Transverse colon (tissue), 4 donors: Measurements from ENCODE around the gene CLSTN2. TPM values are rescaled to one million over a fixed set of nuclear protein-coding genes. Genes with fewer than 3 reads are reported as not detected.

ENCODE experiments used
- DNase-seq: peaks from one replicate; pipeline ENCODE4 v3.0.0-alpha.2; 2019
- H3K27ac ChIP-seq, 4 donors: fragments of 200-600 bp; sonication (generic); 2 replicates each; pipeline ENCODE4 v1.5.1; 2016 to 2018; ENCODE audit warnings: inconsistent platforms in 4 of 4
- H3K27me3 ChIP-seq: fragments of 200-600 bp; sonication (generic); 2 replicates; pipeline ENCODE4 v1.5.1; 2017; ENCODE audit warnings: inconsistent platforms
- H3K36me3 ChIP-seq, 4 donors: fragments of 200-600 bp; sonication (generic); 2 replicates each; pipeline ENCODE4 v1.5.1; 2017 to 2019; ENCODE audit warnings: inconsistent platforms in 4 of 4
- H3K4me1 ChIP-seq, 4 donors: fragments of 200-600 bp; sonication (generic); 2 replicates each; pipeline ENCODE4 v1.5.1; 2017 to 2020; ENCODE audit warnings: inconsistent platforms in 4 of 4
- H3K4me3 ChIP-seq, 4 donors: fragments of 200-600 bp; sonication (generic); 1 replicate in 1 of 4; 2 replicates in 3 of 4; pipeline versions ENCODE4 v1.5.1 to v1.6.1; 2017 to 2019; ENCODE audit warnings: inconsistent platforms in 4 of 4
- H3K9me3 ChIP-seq, 2 donors: fragments of 200-600 bp; sonication (generic); 2 replicates each; pipeline ENCODE4 v1.5.1; 2017 to 2019; ENCODE audit warnings: inconsistent platforms in 2 of 2
- EP300 ChIP-seq: sonication (generic); formaldehyde crosslinking; IDR thresholded peaks from one replicate; pipeline ENCODE4 v1.6.1; 2017; ENCODE audit warnings: antibody characterized with exemption, low read depth
- POLR2A ChIP-seq: fragments of 450-650 bp; IDR thresholded peaks from one replicate; pipeline ENCODE4 v1.6.1; 2016; ENCODE audit warnings: antibody characterized with exemption, mild to moderate bottlenecking, moderate library complexity
- POLR2AphosphoS5 ChIP-seq, 3 donors: sonication (generic); formaldehyde crosslinking; IDR thresholded peaks; one replicate each; pipeline ENCODE4 v1.6.1; 2016; ENCODE audit warnings: antibody characterized with exemption in 3 of 3
- WGBS, 2 donors: methylation state at CpG; one replicate each; pipeline ENCODE4 v1.1.5; 2018; ENCODE audit warnings: low coverage in 1 of 2; 5-methylcytosine and 5-hydroxymethylcytosine counted together
- in situ Hi-C, 4 donors: fragments of 200-750 bp; cut with MboI; loops; one replicate each; pipeline versions ENCODE4 v1.15.0 to v1.15.1; 2017; ENCODE audit warnings: low sequenced_read_pairs in 3 of 4, low pct_ligation_motif_present in 1 of 4, low pct_unique_long_range_greater_than_20kb in 1 of 4
- intact Hi-C: fragments of 100-400 bp; cut with DNase I; formaldehyde crosslinking; loops from one replicate; pipeline ENCODE4 v1.15.1; 2023; ENCODE audit warnings: low total_unique reads
- total RNA-seq, 4 donors: library from RNA; depleted of rRNA; stranded (reverse); fragments of >200 nt; gene quantifications; one replicate each; pipeline ENCODE4 v1.1.0, GENCODE V29; 2016
- TF ChIP-seq, protein P1 (sequence below), 5 experiments: fragments of 200-600 bp in 3 of 5; fragments of 450-650 bp in 2 of 5; sonication (generic) in 3 of 5; IDR thresholded peaks; 1 replicate in 2 of 5; 2 replicates in 3 of 5; pipeline ENCODE4 v1.5.1; 2016 to 2017; ENCODE audit warnings: antibody characterized with exemption in 5 of 5, inconsistent platforms in 3 of 5, mild to moderate bottlenecking in 2 of 5, moderate library complexity in 1 of 5

CLSTN2 gene
- total RNA-seq, 4 donors from 2014 or later: 0.60 to 9.0 (median 2.2) TPM

DNA sequence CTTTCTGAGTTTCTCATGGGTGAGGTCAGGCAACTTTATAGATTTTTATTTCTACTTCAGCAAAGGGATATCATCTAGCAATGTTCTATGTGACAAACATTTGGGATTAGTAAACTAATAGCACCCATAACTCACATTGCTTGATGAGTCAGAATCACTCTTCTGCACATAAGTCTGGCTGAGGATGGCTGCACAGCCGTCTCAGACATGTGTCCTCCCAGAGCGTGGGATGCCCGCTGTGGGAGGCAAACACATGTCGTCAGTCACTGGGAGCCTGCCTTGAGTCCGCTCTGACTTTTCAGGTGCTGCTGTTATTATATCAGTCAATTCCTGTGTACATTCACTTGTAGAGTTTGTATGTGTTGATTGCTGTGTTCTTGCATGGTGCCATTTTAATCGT lies 512.2 kb downstream of the CLSTN2 start:
- no peaks in the 10 kb centered on the region for H3K27me3 ChIP-seq
- no peaks in the 10 kb centered on the region for H3K9me3 ChIP-seq
- H3K36me3 ChIP-seq: no peaks in the 10 kb centered on the region
- no peak overlapping the region for H3K4me3 ChIP-seq
- intact Hi-C loops: no loop called here
- no peak overlapping the region for H3K27ac ChIP-seq
- 80 to 86% methylated on average over 1 to 6 of the region's 6 CpGs for WGBS, 2 donors
- no peaks in the 10 kb centered on the region for H3K4me1 ChIP-seq
- DNase-seq: no peak
- TF ChIP-seq POLR2AphosphoS5 (IDR thresholded peaks at IDR 0.05) (no peak), POLR2A (no peak)
- in situ Hi-C loops: no loop called here

DNA sequence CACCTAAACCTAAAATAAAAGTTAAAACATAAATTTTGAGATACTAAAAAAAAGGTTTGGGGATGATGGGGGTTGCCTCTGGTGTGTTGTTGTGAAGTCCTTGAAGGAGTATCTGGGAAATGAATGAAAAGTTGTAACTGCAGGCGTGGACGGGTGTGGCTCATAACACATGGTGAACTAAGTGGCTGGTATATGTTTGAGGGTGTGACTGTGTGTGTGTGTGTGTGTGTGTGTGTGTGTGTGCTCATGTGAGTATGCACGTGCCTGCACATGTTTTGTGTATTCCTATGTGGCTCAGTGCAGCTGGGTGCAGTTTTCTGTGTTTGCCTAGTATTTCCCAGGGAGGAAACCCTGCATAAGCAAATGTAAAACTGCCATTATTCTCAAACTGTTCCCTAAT lies 513.0 kb downstream of the CLSTN2 start:
- no peaks in the 10 kb centered on the region for H3K36me3 ChIP-seq
- H3K27ac ChIP-seq: no peak overlapping the region
- no peak overlapping the region for H3K4me3 ChIP-seq
- WGBS, 2 donors: 52 to 57% methylated on average over 3 of the region's 3 CpGs
- in situ Hi-C loops (no loop called here), intact Hi-C loops (no loop called here)
- TF ChIP-seq EP300 (no peak), POLR2AphosphoS5 (IDR thresholded peaks at IDR 0.05) (no peak), POLR2A (no peak)
- TF ChIP-seq, protein P1, sequence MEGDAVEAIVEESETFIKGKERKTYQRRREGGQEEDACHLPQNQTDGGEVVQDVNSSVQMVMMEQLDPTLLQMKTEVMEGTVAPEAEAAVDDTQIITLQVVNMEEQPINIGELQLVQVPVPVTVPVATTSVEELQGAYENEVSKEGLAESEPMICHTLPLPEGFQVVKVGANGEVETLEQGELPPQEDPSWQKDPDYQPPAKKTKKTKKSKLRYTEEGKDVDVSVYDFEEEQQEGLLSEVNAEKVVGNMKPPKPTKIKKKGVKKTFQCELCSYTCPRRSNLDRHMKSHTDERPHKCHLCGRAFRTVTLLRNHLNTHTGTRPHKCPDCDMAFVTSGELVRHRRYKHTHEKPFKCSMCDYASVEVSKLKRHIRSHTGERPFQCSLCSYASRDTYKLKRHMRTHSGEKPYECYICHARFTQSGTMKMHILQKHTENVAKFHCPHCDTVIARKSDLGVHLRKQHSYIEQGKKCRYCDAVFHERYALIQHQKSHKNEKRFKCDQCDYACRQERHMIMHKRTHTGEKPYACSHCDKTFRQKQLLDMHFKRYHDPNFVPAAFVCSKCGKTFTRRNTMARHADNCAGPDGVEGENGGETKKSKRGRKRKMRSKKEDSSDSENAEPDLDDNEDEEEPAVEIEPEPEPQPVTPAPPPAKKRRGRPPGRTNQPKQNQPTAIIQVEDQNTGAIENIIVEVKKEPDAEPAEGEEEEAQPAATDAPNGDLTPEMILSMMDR (IDR thresholded peaks at IDR 0.05): no peak
- no peaks in the 10 kb centered on the region for H3K27me3 ChIP-seq
- no peaks in the 10 kb centered on the region for H3K9me3 ChIP-seq
- H3K4me1 ChIP-seq: no peaks in the 10 kb centered on the region
- no peak for DNase-seq

DNA sequence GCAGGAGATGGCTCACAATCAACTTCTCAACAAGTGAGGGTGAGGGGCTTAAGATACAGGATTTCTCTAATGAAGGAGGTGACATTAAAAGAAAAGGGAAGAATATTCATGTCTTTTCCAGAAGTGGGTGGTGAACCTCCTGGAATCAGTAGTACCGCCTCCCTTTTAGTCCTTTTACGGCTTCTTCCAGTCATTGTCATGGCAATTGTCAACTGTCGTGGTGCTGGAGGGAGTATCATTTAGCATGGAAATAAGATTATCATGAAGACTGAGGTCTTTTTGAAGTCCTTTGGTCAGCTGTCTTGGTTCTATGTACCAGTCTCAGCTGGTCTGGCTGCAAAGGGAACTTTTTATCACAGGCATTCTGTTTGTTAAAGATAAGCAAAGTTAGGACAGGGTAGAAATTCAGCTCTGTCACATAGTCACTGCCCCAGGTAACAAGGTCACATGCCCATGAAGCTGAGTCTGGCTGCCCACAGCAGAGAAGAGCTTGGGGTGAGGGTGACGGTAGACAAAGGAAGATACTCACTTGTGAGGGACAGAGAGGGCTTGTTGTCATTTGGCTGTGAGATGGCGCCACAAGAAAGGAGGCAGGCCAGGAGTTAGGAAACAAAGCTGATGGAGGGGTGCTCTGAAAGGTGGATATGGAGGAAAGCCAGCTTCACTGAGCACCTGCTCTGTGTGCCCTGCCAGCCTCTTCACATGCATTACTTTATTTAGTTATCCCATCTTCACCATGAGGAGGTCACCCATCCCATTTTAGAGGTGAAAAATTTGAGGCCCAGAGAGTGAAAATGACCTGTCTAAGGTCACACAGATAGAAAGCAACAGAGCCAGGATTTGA lies 514.6 kb downstream of the CLSTN2 start:
- Histone ChIP-seq H3K4me1 (no peaks in the 10 kb centered on the region), H3K9me3 (no peaks in the 10 kb centered on the region), H3K4me3 (no peak overlapping the region), H3K27ac (no peak overlapping the region), H3K36me3 (no peaks in the 10 kb centered on the region), H3K27me3 (no peaks in the 10 kb centered on the region)
- 85 to 89% methylated on average over 5 of the region's 5 CpGs for WGBS, 2 donors
- TF ChIP-seq POLR2AphosphoS5 (IDR thresholded peaks at IDR 0.05) (no peak), POLR2A (no peak), EP300 (no peak)
- TF ChIP-seq, protein P1 (IDR thresholded peaks at IDR 0.05): no peak
- intact Hi-C loops (no loop called here), in situ Hi-C loops (no loop called here)
- no peak for DNase-seq

DNA sequence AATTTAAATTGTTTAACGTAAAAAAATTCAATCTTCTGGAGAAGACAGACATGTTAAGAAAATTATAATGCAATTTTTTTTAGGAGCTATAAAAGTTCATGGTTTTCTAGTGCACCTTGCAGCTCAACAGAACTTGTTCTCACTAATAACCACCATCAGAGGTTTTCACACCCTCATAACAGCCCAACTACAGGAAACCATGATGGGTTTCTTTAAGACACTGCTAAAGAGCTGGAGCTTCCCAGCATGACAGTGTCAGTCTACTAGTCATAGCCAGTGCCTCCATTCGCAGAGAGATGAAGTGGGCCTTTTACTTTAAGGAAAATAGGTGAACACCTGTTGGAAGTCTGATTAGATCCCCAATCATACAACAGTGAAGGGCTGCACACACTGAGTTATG lies 518.8 kb downstream of the CLSTN2 start:
- intact Hi-C loops: no loop called here
- TF ChIP-seq, protein P1 (IDR thresholded peaks at IDR 0.05): no peak
- TF ChIP-seq POLR2AphosphoS5 (IDR thresholded peaks at IDR 0.05) (no peak), EP300 (no peak), POLR2A (no peak)
- 80% methylated on average over 2 of the region's 2 CpGs for WGBS, 2 donors

More for the DNA sequence above, 518.8 kb downstream of the CLSTN2 start:
- no peaks in the 10 kb centered on the region for H3K36me3 ChIP-seq
- no peak for DNase-seq
- H3K4me3 ChIP-seq: no peak overlapping the region
- no peaks in the 10 kb centered on the region for H3K27me3 ChIP-seq
- in situ Hi-C loops: no loop called here
- H3K4me1 ChIP-seq: no peaks in the 10 kb centered on the region
- H3K27ac ChIP-seq: no peak overlapping the region
- no peaks in the 10 kb centered on the region for H3K9me3 ChIP-seq
